ENCODE measurements around the gene HNRNPH3.

- TF ChIP-seq CTCF (IDR thresholded peaks at IDR 0.05) (no peak), POLR2A (IDR thresholded peaks at IDR 0.05) (no peak)
These were observed 53.9 kb downstream of the HNRNPH3 start for GRCh38 chr10:68385740-68386139.
